Karpas-422 (cell line): ENCODE measurements around the gene SPRY2. TPM values are rescaled to one million over a fixed set of nuclear protein-coding genes. Genes with fewer than 3 reads are reported as not detected.

Source experiments
- small RNA-seq: library from RNA; depleted of rRNA; stranded (forward); fragments of <200 nt; gene quantifications from one replicate; pipeline ENCODE3, GENCODE V24; 2014
- total RNA-seq: library from RNA; depleted of rRNA; stranded (reverse); fragments of >200 nt; shearing (Covaris generic); gene quantifications from 2 replicates; pipeline ENCODE4 v1.2.3, GENCODE V29; 2014; ENCODE audit warnings: low replicate concordance

Gene SPRY2
- total RNA-seq, 1 experiment from 2014 or later: not detected

Small RNA genes lying within 50 kb of the gene (small RNA-seq; reads per million reads assigned to genes)
- gene RNU6-61P: 0.20 reads per million
